ENCODE measurements around the gene CCNB2. TPM values are rescaled to one million over a fixed set of nuclear protein-coding genes. Genes with fewer than 3 reads are reported as not detected.

Gene CCNB2
- total RNA-seq, 2 experiments from 2014 or later = 72.1 to 75.9 TPM

Small RNAs within 50 kb of the gene (microRNA-seq; reads per million reads assigned to microRNA genes)
- not detected for gene MIR2116

Other genes with a start within 250 kb of the CCNB2 start
- gene SLTM, start 171.5 kb upstream of the CCNB2 start, total RNA-seq = 100 to 1,000 TPM; 130 TPM
- gene RNF111, start 117.5 kb upstream of the CCNB2 start, total RNA-seq = 10 to 100 TPM; 38.2 to 46.9 TPM
- gene LDHAL6B, start 101.7 kb downstream of the CCNB2 start, total RNA-seq = not detected